HUDEP-2 (cell line): ENCODE measurements around the gene KCNA3.

Experiments used
- DNase-seq, 76 experiments: peaks; one replicate each; lab custom pipeline; 2025; ENCODE audit not compliant: unreplicated experiment in 76 of 76; lab: John Stamatoyannopoulos, UW

KCNA3 gene

GRCh38 chr1:110674337-110675059 lies at the start of gene KCNA3:
Gene KCNA3, minus strand, starts transcription at chr1:110674940. Its CDS starts 131 bp downstream, at chr1:110674809.
- no peak for DNase-seq

DNA sequence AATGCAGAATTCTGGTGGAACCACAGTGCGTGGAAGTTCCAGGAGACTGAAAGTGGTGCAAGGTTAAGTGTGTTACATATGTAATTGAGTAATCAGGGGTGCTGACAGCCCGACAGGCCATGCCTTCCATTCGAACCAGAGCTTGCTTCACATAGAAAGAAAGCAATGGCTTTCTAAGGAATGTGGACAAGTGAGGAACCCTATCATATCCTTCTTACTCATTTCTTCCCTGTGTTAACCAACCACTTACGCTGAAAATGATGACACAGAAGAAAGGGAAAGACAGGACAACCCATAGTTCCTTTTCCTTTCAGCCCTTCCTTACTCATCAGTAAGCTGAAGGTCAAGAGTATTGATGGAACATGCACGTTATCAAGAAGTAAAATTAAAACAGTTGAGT lies 48.1 kb upstream of the KCNA3 start:
- DNase-seq = no peak

DNA sequence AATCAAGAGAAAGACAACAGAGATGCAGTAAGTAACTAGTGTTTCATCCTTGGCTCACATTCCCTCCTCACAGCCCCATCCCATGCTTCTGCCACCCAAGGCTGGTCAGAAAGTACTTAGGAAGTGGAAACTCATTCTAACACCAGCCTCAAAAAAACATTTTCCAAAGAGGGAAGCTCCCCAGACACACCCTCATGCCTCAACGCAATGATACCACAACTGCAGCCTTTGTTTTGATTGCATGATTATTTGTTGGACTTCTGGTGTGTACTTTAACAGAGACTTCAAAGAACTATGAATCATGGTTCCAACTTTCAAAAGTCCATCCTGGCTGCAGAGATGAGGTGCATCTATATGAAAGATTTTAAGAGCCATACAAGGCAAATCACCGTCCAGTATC lies 45.2 kb upstream of the KCNA3 start:
- DNase-seq = no peak

DNA sequence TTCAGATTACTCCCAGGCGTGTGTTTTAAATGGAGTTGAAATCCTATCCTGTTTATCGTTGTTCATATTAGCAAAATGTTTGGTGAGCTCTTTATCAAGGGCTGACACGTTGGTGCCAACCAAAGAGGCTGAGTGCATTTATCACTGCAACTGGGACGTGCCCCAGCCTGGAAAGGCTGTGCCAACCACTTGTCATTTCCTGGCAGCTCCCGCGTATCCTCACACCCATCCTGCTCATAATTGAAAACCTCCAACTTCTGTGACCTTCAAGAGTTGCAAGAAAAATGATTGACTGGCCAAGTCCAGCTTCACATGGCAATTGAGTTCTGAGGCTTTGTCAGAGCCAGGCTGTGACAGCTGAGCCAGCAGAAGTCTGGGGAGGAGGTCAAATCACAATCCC lies 43.7 kb upstream of the KCNA3 start:
- DNase-seq = no peak

DNA sequence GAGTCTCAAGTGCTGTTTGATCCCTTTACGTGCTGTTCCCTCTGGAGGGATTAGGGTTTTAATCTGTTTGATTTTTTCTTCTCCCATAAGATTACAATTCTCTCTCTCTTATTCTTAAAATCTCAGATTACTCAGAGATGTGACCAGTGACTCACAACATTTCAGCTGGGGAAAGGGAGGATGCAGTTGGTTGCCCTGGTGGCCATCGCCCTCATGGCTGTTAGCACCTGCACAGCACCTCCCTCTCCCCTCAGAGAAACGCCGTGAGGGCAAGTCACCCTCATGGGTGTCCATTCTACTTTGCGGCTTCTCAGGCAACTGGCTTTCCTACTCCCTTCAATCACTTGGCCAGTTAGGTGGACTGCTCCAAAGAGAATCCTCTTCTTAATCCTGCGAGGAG lies 42.4 kb upstream of the KCNA3 start:
- DNase-seq = no peak

GRCh38 chr1:110714374-110714995 lies 39.7 kb upstream of the KCNA3 start:
- DNase-seq = no peak

DNA sequence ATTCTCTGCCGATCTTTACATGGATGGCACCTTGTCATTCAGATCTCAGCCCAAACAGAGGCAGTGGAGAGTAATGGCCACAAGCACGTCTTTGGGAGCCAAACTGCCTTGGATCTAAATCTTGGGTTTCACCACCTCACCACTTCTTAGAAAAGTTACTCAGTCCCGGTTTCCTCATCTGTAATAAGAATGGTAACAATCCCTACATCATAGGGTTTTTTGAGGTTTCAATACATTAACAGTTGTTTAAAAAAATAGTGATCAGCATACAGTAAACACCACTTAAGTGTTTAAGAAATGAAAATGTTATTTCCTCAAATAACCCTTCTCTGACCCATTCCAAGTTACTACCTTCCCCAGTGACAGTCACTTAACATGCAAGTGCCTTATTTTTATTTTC lies 38.5 kb upstream of the KCNA3 start:
- DNase-seq = no peak

DNA sequence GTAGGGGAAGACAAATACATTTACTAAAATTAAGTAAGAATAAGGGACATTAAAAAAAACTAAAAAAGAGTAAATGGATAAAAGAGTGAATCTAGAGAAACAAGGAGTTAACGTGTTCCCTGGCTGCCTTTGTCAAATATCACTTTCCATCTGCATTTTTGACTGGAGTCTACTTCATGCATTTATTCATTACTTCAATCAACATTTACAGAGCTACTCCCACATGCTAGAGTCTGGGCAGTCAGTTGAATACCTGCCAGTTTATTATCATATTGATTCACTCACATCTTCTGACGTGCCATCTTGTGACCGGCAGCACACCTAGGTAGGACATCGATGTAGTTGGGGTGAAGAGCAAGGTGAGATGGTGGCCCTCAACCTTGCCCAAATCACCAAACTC lies 35.6 kb upstream of the KCNA3 start:
- no peak for DNase-seq

- DNase-seq = no peak
These were observed 34.3 kb upstream of the KCNA3 start for GRCh38 chr1:110708974-110709440.

GRCh38 chr1:110707232-110707631 lies 32.5 kb upstream of the KCNA3 start:
- DNase-seq = no peak

DNA sequence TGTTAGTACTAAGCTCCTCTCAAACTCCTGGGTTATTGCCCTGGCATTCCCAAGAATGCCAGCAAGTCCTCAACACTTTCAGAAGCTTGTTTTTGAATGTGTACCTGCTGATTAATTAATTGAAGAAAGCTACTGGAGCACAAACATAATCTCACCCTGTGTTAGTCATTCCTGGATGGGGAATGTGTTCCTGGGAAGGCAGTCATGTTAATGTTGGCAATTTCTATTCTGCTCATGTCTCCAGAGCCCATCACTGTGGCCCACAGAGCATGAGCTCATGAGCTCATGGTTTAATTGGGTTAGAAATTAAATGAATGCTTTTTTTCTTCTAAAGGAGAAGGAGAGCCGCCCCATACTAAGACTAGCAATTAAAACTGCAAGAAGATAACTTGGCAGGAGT lies 31.9 kb upstream of the KCNA3 start:
- no peak for DNase-seq

DNA sequence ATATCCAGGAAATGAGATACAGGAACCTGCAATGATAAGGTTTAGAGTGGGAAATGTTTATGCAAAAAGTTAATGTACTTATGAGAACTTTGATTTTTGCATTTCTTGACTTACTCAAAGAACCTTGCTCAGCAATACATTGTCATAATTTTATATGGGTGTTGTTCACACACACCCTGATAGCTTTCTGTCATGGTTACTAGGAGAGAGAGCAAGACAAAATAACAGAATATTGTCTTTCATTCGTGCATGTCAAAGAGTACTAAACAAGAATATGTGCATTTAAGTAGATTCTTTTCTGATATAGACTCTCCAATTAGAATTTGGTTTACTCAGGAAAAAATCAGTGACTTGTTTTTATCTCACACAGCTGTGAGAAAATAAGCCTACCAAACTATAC lies 27.5 kb upstream of the KCNA3 start:
- DNase-seq = no peak

GRCh38 chr1:110700767-110701166 lies 26.0 kb upstream of the KCNA3 start:
- no peak for DNase-seq

- no peak for DNase-seq
These were observed 22.9 kb upstream of the KCNA3 start for GRCh38 chr1:110697606-110698005.

- DNase-seq = no peak
These were observed 22.1 kb upstream of the KCNA3 start for GRCh38 chr1:110696818-110697217.

DNA sequence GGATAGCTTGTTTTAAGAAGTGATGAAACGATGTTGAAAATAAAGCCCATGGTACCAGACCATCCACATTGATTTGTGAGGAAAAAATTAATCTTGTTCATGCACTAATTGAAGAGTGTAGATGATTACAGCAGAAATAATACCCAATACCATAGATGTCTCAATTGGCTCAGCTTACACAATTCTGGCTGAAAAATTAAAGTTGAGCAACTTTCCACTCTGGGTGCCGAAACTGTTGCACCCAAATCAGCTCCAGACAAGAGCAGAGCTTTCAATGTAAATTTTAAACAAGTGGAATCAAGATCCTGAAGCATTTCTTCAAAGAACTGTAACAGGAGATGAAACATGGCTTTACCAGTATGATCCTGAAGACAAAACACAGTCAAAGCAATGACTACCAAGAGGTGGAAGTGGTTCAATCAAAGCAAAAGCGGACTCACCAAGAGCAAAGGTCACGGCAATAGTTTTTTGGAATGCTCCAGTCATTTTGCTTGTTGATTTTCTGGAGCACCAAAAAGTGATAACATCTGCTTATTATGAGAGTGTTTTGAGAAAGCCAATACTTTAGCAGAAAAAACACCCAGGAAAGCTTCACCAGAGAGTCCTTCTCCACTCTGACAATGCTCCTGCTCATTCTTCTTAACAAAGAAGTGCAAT lies 16.1 kb upstream of the KCNA3 start:
- no peak for DNase-seq

- DNase-seq = no peak
These were observed 15.1 kb upstream of the KCNA3 start for GRCh38 chr1:110689868-110690267.

GRCh38 chr1:110688514-110688913 lies 13.8 kb upstream of the KCNA3 start:
- DNase-seq = no peak

GRCh38 chr1:110687250-110687649 lies 12.5 kb upstream of the KCNA3 start:
- no peak for DNase-seq

DNA sequence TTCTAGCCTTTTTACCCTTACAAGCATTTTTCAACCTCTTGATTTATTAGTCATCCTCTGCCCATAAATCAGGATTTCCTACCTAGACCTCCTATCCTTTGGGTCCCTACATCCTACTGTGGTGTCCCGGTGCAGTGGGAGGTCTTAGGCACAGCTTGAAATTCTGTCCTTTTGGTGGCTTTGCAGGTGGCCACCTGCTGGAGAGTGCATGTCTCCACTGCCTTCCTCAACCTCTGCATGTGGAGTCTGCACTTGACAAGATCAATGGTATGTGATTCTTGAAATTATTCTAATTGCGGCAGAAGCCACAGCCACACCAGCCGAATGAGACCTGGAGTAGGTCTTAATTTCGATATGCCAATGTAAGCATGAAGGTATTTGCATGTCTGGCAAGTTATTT lies 11.4 kb upstream of the KCNA3 start:
- no peak for DNase-seq

GRCh38 chr1:110684491-110684890 lies 9.8 kb upstream of the KCNA3 start:
- DNase-seq = no peak

DNA sequence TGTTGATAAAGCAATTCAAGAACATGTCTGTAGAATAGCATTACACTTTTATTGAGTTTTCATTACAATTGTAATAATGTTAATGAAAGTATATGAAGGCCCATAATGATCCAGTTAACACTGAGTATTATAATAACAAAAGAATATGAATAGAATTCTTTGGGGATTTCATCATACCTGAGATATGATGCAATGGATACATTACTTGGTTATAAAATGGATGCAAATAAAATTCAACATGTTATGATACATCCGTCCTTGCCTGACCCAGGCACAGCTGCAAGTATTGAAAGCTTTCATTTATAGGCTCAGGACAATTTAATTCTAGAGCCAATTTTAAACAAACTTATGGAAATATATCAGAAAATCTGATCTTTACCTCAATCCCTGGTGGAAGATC lies 8.2 kb upstream of the KCNA3 start:
- DNase-seq = no peak
